B cell (primary cell): ENCODE results near the gene ANKRD42. TPM values are rescaled to one million over a fixed set of nuclear protein-coding genes. Genes with fewer than 3 reads are reported as not detected.

Experiments used
- ATAC-seq: fragments of 200-7000 bp; cut with Tn5 transposase; one replicate; pipeline ENCODE4 v1.10.0; 2021; ENCODE audit warnings: low read depth, mild to moderate bottlenecking, moderate number of reproducible peaks, moderate library complexity
- CTCF ChIA-PET: fragments of 350-600 bp; sonication (Branson Sonifier 250); formaldehyde crosslinking; loops from one replicate; lab custom pipeline; 2021; ENCODE audit warnings: antibody characterized with exemption, inconsistent platforms; lab: Charles Lee
- POLR2A ChIA-PET: fragments of 350-600 bp; sonication (Branson Sonifier 250); formaldehyde crosslinking; loops from one replicate; lab custom pipeline; 2021; ENCODE audit warnings: antibody characterized with exemption; lab: Charles Lee
- DNase-seq: peaks from one replicate; pipeline ENCODE4 v3.0.0; 2013
- H2AFZ ChIP-seq: 2 replicates; pipeline ENCODE4 v1.6.1; 2012; ENCODE audit warnings: mild to moderate bottlenecking, low read depth, low read length; ENCODE audit not compliant: insufficient read depth, poor library complexity, severe bottlenecking
- H3K27ac ChIP-seq, 2 donors: 1 replicate in 1 of 2; 2 replicates in 1 of 2; pipeline ENCODE4 v1.5.1; 2012 to 2013; ENCODE audit warnings: low read length in 2 of 2, mild to moderate bottlenecking in 2 of 2, moderate library complexity in 1 of 2
- H3K27me3 ChIP-seq, 4 experiments: fragments of 200-600 bp in 1 of 4; sonication (generic) in 1 of 4; replicated peaks in 1 of 4; 1 replicate in 2 of 4; 2 replicates in 2 of 4; pipeline versions ENCODE4 v1.6.1 to v1.7.0; 2013 to 2016; ENCODE audit warnings: low read length in 3 of 4, mild to moderate bottlenecking in 2 of 4, mixed read lengths in 1 of 4, moderate library complexity in 1 of 4; ENCODE audit not compliant: insufficient read depth in 4 of 4, control insufficient read depth in 3 of 4; ENCODE audit errors: control extremely low read depth in 1 of 4
- H3K36me3 ChIP-seq, 2 experiments: replicated peaks in 1 of 2; 1 replicate in 1 of 2; 2 replicates in 1 of 2; pipeline versions ENCODE4 v1.6.1 to v1.7.1; 2013; ENCODE audit warnings: low read length in 1 of 2; ENCODE audit not compliant: insufficient read depth in 2 of 2, control insufficient read depth in 1 of 2; ENCODE audit errors: control extremely low read depth in 1 of 2, extremely low read depth in 1 of 2
- H3K4me1 ChIP-seq, 2 donors: fragments of 200-600 bp in 1 of 2; sonication (generic) in 1 of 2; 1 replicate in 1 of 2; 2 replicates in 1 of 2; pipeline versions ENCODE4 v1.5.1 to v1.6.1; 2013 to 2017; ENCODE audit warnings: low read length in 2 of 2; ENCODE audit not compliant: control insufficient read depth in 2 of 2, insufficient read depth in 2 of 2
- H3K4me2 ChIP-seq: replicated peaks from 2 replicates; pipeline ENCODE3; 2012; ENCODE audit warnings: mild to moderate bottlenecking, low read depth, low read length; ENCODE audit not compliant: poor library complexity, severe bottlenecking
- H3K4me3 ChIP-seq, 5 experiments: fragments of 200-600 bp in 1 of 5; sonication (generic) in 1 of 5; 1 replicate in 3 of 5; 2 replicates in 2 of 5; pipeline versions ENCODE4 v1.5.1 to v1.7.0; 2011 to 2016; ENCODE audit warnings: low read length in 4 of 5, mild to moderate bottlenecking in 4 of 5, low read depth in 2 of 5, control low read depth in 1 of 5, moderate library complexity in 1 of 5; ENCODE audit not compliant: insufficient read depth in 1 of 5; ENCODE audit errors: control extremely low read depth in 1 of 5, extremely low read depth in 1 of 5
- H3K79me2 ChIP-seq: fragments of 200-600 bp; sonication (generic); one replicate; pipeline ENCODE4 v1.6.0; 2016; ENCODE audit warnings: low read length; ENCODE audit not compliant: control insufficient read depth, insufficient read depth
- H3K9ac ChIP-seq: fragments of 200-600 bp; sonication (generic); 2 replicates; pipeline ENCODE4 v1.6.1; 2017; ENCODE audit warnings: mild to moderate bottlenecking, low read length, moderate library complexity
- H3K9me3 ChIP-seq, 3 donors: one replicate each; pipeline versions ENCODE4 v1.6.1 to v1.7.1; 2013; ENCODE audit warnings: low read length in 2 of 3; ENCODE audit not compliant: control insufficient read depth in 2 of 3, insufficient read depth in 1 of 3; ENCODE audit errors: control extremely low read depth in 1 of 3
- H4K20me1 ChIP-seq: 2 replicates; pipeline ENCODE4 v1.6.0; 2012; ENCODE audit warnings: mild to moderate bottlenecking, low read length; ENCODE audit not compliant: insufficient read depth, control insufficient read depth, poor library complexity, severe bottlenecking
- H3K27ac Mint-ChIP-seq: one replicate; pipeline ENCODE4 v1.8.0; 2021; ENCODE audit warnings: mixed read lengths
- H3K27me3 Mint-ChIP-seq: one replicate; pipeline ENCODE4 v1.8.0; 2021; ENCODE audit warnings: mixed read lengths
- H3K4me1 Mint-ChIP-seq: one replicate; pipeline ENCODE4 v1.8.0; 2021; ENCODE audit warnings: mixed read lengths
- H3K4me3 Mint-ChIP-seq: one replicate; pipeline ENCODE4 v1.8.0; 2021; ENCODE audit warnings: mixed read lengths
- H3K9me3 Mint-ChIP-seq: one replicate; pipeline ENCODE4 v1.8.0; 2022; ENCODE audit warnings: mixed read lengths; ENCODE audit not compliant: insufficient read depth
- EZH2 ChIP-seq: IDR thresholded peaks from 2 replicates; pipeline ENCODE4 v1.6.1; 2012; ENCODE audit warnings: borderline replicate concordance, low read depth, mild to moderate bottlenecking, moderate library complexity, low read length; ENCODE audit not compliant: insufficient read depth, poor library complexity, severe bottlenecking
- WGBS: methylation state at CpG from one replicate; pipeline ENCODE4 v1.1.5; 2013; ENCODE audit warnings: missing lambda C conversion rate; ENCODE audit not compliant: insufficient coverage; 5-methylcytosine and 5-hydroxymethylcytosine counted together
- intact Hi-C: fragments of 100-400 bp; cut with micrococcal nuclease; formaldehyde crosslinking; loops from one replicate; pipeline ENCODE4 v1.10.0; 2022
- polyA plus RNA-seq: library from polyadenylated mRNA; depleted of rRNA; stranded (reverse); fragments of >200 nt; gene quantifications from 2 replicates; pipeline ENCODE4 v1.2.3, GENCODE V29; 2012
- total RNA-seq, 2 donors: library from RNA; stranded (reverse); fragments of 120-200 nt in 1 of 2; gene quantifications; 1 replicate in 1 of 2; 2 replicates in 1 of 2; pipeline versions ENCODE4 v1.2.3 to v1.2.4, GENCODE V29; 2013 to 2022
- TF ChIP-seq, protein P1 (sequence below): fragments of 200-600 bp; IDR thresholded peaks from one replicate; pipeline ENCODE4 v1.8.0; 2022; ENCODE audit warnings: antibody characterized with exemption, mild to moderate bottlenecking

ANKRD42 gene
- total and polyA plus RNA-seq, 2 donors (not counting 1 experiment from before 2014, with no cell fraction given): 4.1 to 13.3 TPM

- Histone ChIP-seq H3K4me2 (no peak overlapping the region), H3K27ac (peak overlapping the region in 1 of 2 donors; percentile 14), H4K20me1 (peaks cover 61% of the 10 kb centered on the region), H3K36me3 (peaks cover 7 to 73% of the 10 kb centered on the region in 2 experiments), H2AFZ (no peak overlapping the region), H3K27me3 (no peaks in the 10 kb centered on the region), H3K4me1 (peaks cover 49 to 50% of the 10 kb centered on the region in 2 donors), H3K9ac (no peak overlapping the region), H3K79me2 (peaks cover 96% of the 10 kb centered on the region), H3K4me3 (no peak overlapping the region), H3K9me3 (no peaks in the 10 kb centered on the region)
- Mint-ChIP-seq H3K27ac (no peak overlapping the region), H3K27me3 (no peaks in the 10 kb centered on the region), H3K4me3 (no peak overlapping the region), H3K4me1 (peaks cover 50% of the 10 kb centered on the region), H3K9me3 (no peaks in the 10 kb centered on the region)
- WGBS: no CpG with 5 or more reads among the region's 1 CpG
- DNase-seq: no peak
- intact Hi-C loops: no loop called here
- no peak for ATAC-seq
- POLR2A ChIA-PET: no interaction called here
- CTCF ChIA-PET: interaction anchor here (1.0 to 1.8 kb wide), 3 partner anchors 14 to 74 kb away, joined by 3 to 7 read pairs (median 3); no protein-coding TSS in a partner anchor
- TF ChIP-seq, protein P1, sequence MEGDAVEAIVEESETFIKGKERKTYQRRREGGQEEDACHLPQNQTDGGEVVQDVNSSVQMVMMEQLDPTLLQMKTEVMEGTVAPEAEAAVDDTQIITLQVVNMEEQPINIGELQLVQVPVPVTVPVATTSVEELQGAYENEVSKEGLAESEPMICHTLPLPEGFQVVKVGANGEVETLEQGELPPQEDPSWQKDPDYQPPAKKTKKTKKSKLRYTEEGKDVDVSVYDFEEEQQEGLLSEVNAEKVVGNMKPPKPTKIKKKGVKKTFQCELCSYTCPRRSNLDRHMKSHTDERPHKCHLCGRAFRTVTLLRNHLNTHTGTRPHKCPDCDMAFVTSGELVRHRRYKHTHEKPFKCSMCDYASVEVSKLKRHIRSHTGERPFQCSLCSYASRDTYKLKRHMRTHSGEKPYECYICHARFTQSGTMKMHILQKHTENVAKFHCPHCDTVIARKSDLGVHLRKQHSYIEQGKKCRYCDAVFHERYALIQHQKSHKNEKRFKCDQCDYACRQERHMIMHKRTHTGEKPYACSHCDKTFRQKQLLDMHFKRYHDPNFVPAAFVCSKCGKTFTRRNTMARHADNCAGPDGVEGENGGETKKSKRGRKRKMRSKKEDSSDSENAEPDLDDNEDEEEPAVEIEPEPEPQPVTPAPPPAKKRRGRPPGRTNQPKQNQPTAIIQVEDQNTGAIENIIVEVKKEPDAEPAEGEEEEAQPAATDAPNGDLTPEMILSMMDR: no peak
- TF ChIP-seq EZH2: no peak
These were observed 17.7 kb upstream of the ANKRD42 start for GRCh38 chr11:83175815-83176214.

- H3K36me3 ChIP-seq: peaks cover 23 to 85% of the 10 kb centered on the region in 2 experiments
- Mint-ChIP-seq H3K4me1 (peaks cover 14% of the 10 kb centered on the region), H3K27ac (peak overlapping the region; percentile 37), H3K27me3 (no peaks in the 10 kb centered on the region), H3K9me3 (no peaks in the 10 kb centered on the region), H3K4me3 (no peak overlapping the region)
- H3K79me2 ChIP-seq: peaks cover 48% of the 10 kb centered on the region
- ChIA-PET POLR2A (no interaction called here), CTCF (interaction anchor here (0.8 to 1.5 kb wide), 3 partner anchors 69 to 314 kb away, joined by 3 to 7 read pairs (median 3); partner anchors contain the start of gene DDIAS)
- H3K9ac ChIP-seq: no peak overlapping the region
- H3K4me2 ChIP-seq: no peak overlapping the region
- intact Hi-C loops: no loop called here
- peaks cover 3 to 5% of the 10 kb centered on the region in 2 donors for H3K4me1 ChIP-seq
- WGBS: 100% methylated on average over 1 of the region's 2 CpGs
- no peaks in the 10 kb centered on the region for H3K27me3 ChIP-seq
- ATAC-seq (no peak), DNase-seq (no peak)
- TF ChIP-seq EZH2: no peak
- TF ChIP-seq, protein P1: no peak
- H3K27ac ChIP-seq: peak overlapping the region in 1 of 2 donors; percentile 54
- H3K4me3 ChIP-seq: no peak overlapping the region
- no peaks in the 10 kb centered on the region for H3K9me3 ChIP-seq
- H2AFZ ChIP-seq: no peak overlapping the region
- H4K20me1 ChIP-seq: peaks cover 20% of the 10 kb centered on the region
These were observed 11.7 kb upstream of the ANKRD42 start for GRCh38 chr11:83181815-83182214.
